ENCODE results near the gene PIAS4.

Gene PIAS4

DNA sequence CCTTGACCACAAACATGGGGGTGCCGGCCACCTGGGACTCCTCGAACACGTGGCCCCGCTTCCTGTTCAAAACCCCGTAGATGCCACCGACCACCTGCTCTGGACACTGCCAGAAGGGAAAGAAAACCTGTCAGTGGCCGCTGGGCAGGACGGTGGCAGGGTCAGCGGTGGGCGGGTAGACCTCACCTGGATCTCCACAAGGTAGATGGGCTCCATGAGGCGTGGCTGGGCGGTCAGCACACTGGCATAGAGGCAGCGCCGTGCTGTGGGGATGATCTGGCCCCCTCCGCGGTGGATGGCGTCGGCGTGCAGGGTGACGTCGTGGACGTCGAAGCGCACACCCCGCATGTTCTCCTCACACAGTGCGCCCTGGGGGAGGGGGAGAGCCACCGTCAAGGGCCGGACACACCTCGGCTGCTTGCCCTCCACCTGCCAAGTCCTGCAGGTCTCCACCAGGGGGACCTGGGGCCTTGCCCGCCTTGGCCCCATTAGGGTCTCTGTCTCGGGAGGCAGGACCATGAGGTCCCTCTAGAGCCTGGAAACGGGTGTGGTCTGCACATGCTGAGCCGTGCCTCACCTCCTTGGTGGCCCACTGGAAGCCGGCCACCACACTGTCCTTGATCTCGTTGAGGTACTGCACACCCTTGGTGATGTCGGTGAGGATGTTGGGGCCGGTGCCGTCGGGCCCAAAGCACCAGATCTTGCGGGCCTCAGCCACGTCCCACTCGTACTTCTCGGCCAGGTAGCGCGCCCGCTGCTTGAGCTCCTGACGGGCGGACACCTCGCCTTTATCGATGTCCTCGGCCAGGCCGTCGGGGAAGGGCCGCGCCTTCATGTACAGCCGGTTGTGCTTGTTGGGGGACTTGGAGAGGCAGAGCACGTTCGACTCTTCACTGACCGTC, 30.0 kb upstream of the PIAS4 start:
- no peak for DNase-seq (ENCODE audit: low spot score)

DNA sequence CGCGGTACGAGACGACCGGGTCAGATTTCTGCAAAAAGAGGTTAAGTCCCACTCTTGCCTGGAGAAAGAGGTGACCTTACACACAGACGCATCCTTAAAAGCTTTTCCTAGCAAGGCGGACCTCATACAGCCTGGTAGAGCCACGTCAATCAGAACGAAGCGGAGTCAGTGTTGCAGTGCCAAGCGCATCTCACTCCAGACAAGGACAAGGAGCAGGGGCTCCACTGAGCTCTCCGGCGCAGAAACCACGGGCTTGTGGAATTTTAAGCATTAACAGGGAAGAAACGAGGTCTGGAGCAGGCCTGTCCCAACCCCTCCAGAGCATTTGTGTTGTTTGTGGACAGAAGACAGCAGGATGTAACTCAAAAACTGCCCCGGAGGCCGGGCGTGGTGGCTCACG, 29.4 kb upstream of the PIAS4 start:
- DNase-seq (ENCODE audit: low spot score): no peak

GRCh38 chr19:3979289-3979673, 28.3 kb upstream of the PIAS4 start:
- DNase-seq (ENCODE audit: low spot score): no peak

GRCh38 chr19:3979674-3980352, 27.7 kb upstream of the PIAS4 start:
- no peak for DNase-seq (ENCODE audit: low spot score)

GRCh38 chr19:3980353-3981251, 26.9 kb upstream of the PIAS4 start:
- DNase-seq (ENCODE audit: low spot score): no peak

DNA sequence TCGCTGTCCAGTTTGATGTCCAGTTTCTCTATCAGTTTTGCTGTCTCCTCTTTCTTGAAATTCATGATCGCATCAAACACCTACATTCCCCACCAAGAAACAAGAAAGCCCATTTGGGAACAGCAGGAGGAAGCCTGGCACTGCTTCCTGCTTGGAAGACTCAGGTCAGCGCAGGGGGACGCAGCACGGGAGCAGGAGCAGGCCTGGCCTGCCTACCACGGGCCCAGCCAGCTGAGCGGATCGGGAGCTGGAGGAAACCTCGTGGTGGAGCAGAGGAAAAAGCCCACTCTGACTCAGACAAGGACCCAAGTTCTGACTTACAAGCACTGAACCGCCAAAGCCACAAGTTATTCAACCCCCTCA, 26.2 kb upstream of the PIAS4 start:
- DNase-seq (ENCODE audit: low spot score): no peak

- DNase-seq (ENCODE audit: low spot score): no peak
Measured at GRCh38 chr19:3981736-3982681, 25.5 kb upstream of the PIAS4 start.

- no peak for DNase-seq (ENCODE audit: low spot score)
Measured at GRCh38 chr19:3982701-3983541, 24.6 kb upstream of the PIAS4 start.

DNA sequence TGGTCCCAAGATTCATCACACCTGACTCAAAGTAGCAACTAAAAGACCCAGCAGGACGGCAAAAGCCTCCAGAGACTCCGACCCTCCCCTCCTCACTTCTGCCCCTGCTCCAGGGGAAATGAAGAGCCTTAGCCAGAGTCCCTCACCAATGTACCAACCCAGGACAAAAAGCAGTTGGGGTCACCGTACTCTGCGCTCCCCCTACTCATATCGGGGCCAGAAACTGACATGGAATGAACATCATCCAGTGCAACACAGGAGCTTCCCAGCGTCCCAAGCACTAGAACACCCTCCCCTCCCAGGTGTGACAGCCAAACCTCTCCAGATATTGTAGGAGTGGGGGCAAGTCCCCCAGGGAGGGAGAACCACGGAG, 24.0 kb upstream of the PIAS4 start:
- no peak for DNase-seq (ENCODE audit: low spot score)

GRCh38 chr19:3983936-3984583, 23.5 kb upstream of the PIAS4 start:
- no peak for DNase-seq (ENCODE audit: low spot score)

DNA sequence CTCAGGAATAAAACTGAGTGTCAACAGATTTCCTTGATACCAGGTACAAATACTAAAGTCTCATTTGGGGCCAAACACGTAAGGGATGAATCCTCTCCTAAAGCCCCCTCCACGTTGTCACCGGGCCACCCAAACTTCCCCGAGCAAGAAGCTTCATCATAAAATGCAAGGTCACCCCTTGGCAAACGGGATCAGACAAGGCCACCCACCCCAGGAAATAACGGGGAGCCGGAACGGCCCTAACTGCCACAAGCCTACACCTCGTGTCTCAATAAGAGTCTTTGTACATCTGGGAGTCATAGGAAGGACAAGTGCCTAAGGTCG, 23.0 kb upstream of the PIAS4 start:
- DNase-seq (ENCODE audit: low spot score): no peak

DNA sequence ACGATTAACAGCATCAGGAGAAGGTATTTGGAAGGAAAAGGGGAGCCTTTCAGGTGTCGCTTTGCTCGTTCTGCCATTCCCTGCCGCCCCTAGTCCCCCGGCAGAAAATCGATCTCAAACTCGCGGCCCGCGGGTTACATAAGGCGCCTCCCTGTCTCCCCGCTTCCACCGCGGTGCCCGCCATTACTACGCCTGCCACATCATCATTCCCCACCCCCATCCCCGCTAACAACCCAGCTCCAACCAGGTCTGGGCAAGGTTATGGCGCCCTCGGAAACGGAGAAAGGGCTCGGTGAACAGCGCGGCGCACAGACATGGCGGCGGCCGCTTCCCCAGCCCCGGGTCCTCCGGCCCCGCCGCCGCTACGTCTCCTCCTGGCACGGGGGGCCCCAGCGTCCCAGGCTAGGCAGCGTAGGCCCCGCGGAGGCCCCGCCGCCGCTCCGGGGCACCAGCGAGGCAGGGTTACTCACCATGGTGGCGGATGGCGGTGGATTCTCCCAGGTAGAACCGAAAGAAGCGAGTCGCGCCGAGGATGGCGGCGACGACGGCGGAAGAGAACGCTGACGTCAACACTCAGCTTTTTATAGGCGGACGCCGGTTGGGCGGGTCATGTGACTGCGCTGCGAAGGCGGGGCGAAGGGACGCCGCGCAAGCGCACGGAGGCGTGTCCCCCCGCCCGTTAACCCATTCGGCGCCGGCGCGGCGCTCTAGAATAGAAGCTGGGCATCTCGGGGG, 22.5 kb upstream of the PIAS4 start, which contains the start of gene EEF2:
TSS of gene EEF2 (minus strand) at position 556 of the 735 bp plus-strand sequence. CDS start at position 473, 83 bp downstream.
- DNase-seq (ENCODE audit: low spot score): peak; percentile 85

- DNase-seq (ENCODE audit: low spot score): no peak
Measured at GRCh38 chr19:3985643-3986259, 21.8 kb upstream of the PIAS4 start.

DNA sequence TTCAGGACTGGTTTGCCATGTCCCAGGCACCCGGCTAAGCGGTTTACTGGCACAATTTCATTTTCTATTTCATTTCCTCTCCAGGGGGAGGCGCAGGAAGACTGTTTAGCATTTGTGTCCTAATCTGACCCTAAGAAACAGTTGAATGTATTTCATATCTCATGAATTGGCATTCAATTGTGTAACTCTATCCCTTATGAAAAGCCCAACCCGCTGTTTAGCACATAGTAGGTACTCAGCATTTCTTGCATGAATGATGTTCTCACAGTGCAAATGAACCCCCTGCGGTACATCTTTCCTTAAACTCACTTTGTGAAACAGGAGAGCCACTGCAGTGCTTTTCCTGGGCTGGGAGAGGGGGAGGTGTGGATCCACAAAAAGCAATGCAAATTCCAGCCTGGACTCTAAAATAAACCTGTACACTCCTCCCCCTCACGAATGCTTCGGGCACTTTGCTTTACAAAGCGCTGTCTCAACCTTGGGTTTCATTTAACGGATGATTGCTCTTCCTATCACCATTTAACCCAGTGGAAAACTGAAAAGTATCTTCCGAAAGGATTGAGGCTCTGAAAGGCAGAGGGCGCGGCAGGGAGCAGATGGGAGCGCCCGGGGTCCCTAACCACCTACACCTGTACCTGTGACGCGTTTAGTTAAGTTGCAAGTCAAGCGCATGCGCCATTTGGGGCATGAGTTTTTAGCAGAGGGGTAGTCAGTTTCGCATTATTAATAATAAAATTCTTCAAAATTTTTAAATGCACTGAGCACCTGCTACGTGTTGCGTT, 21.1 kb upstream of the PIAS4 start:
- DNase-seq (ENCODE audit: low spot score): peak; percentile 94

DNA sequence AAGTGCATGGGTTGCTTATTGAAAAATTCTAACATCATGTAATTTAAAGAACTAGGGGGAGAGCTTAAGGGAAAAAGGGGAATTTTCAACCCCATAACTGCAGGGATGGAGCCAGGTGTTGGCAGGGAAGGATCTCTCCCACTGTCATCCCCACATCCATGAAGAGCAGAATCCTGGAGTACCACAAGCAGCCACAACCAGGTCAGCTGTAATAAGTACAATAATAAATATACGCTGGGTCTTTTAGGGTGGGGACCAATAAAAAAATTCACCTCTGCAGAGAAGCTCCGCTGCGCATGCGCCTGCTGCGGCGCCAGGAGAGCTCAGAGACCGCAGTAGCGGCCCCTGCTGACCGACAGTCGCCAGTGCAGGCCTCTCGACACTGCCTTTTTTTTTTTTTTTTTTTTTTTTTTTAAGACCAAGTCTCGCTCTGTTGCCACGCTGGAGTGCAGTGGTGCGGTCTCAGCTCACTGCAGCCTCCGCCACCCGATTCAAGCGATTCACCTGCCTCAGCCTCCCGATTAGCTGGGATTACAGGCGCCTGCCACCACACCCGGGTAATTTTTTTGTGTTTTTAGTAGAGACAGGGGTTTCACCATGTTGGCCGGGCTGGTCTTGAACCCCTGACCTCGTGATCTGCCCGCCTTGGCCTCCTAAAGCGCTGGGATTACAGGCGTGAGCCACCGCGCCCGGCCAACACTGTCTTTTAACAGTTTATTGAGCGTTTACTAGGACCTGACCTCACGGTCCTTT, 19.7 kb upstream of the PIAS4 start:
- peak; percentile 88 for DNase-seq (ENCODE audit: low spot score)

DNA sequence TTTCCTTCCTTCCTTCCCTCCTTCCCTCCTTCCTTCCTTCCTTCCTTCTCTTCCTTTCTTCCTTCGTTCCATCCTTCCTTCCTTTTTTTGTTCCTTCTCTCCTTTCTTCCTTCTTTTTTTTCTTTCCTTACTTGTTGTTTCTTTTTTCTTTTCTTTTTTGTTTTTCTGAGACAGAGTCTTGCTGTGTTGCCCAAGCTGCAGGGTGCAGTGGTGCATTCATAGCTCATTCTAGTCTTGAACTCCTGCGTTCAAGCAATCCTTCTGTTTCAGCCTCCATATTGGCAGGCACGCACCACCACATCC, 16.8 kb upstream of the PIAS4 start:
- no peak for DNase-seq (ENCODE audit: low spot score)

DNA sequence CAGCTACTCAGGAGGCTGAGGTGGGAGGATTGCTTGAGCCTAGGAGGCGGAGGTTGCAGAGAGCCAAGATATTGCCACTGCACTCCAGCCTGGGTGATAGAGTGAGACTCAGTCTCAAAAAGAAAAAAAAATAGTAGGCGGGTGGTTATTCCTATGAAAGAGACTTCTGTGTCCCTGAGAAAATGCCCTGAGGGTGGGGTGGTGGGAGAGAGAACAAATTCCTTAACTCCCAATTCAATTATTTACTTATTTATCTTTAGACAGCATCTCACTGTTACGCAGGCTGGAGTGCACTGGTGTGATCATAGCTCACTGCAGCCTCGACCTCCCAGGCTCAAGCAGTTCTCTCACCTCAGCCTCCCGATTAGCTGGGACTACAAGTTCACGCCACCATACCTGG, 11.9 kb upstream of the PIAS4 start:
- DNase-seq (ENCODE audit: low spot score): no peak

Data from cerebellar cortex (tissue), 1 donor.